ENCODE results near the gene SEH1L.

DNA sequence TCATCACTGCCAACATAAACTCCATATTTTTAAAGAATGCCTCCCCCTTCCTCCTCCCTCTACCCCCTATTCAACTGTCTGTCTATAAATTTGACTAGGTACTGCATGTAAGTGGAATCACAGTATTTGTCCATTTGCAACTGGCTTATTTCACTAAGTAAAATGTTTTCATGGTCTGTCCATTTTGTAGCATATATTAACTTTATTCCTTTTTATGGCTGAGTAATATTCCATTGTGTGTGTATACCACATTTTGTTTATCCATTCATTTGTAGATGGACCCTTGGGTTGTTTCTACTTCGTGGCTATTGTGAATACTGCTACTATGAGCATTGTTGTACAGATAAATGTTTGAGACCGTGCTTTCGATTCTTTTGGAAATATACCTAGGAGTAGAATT lies 10.7 kb downstream of the SEH1L start:
- TF ChIP-seq, protein P1, sequence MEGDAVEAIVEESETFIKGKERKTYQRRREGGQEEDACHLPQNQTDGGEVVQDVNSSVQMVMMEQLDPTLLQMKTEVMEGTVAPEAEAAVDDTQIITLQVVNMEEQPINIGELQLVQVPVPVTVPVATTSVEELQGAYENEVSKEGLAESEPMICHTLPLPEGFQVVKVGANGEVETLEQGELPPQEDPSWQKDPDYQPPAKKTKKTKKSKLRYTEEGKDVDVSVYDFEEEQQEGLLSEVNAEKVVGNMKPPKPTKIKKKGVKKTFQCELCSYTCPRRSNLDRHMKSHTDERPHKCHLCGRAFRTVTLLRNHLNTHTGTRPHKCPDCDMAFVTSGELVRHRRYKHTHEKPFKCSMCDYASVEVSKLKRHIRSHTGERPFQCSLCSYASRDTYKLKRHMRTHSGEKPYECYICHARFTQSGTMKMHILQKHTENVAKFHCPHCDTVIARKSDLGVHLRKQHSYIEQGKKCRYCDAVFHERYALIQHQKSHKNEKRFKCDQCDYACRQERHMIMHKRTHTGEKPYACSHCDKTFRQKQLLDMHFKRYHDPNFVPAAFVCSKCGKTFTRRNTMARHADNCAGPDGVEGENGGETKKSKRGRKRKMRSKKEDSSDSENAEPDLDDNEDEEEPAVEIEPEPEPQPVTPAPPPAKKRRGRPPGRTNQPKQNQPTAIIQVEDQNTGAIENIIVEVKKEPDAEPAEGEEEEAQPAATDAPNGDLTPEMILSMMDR (IDR thresholded peaks at IDR 0.05) = no peak
- TF ChIP-seq POLR2A (IDR thresholded peaks at IDR 0.05) (no peak), POLR2AphosphoS5 (IDR thresholded peaks at IDR 0.05; ENCODE audit: insufficient read depth in 1 of 2, low read depth in 1 of 2) (no peak)

Data from vagina (tissue), 2 donors.